ENCODE data around the gene LRP8. TPM values are rescaled to one million over a fixed set of nuclear protein-coding genes. Genes with fewer than 3 reads are reported as not detected.

The LRP8 gene
- total and polyA plus RNA-seq, 8 donors: 0.58 to 26.8 (median 2.3) TPM

DNA sequence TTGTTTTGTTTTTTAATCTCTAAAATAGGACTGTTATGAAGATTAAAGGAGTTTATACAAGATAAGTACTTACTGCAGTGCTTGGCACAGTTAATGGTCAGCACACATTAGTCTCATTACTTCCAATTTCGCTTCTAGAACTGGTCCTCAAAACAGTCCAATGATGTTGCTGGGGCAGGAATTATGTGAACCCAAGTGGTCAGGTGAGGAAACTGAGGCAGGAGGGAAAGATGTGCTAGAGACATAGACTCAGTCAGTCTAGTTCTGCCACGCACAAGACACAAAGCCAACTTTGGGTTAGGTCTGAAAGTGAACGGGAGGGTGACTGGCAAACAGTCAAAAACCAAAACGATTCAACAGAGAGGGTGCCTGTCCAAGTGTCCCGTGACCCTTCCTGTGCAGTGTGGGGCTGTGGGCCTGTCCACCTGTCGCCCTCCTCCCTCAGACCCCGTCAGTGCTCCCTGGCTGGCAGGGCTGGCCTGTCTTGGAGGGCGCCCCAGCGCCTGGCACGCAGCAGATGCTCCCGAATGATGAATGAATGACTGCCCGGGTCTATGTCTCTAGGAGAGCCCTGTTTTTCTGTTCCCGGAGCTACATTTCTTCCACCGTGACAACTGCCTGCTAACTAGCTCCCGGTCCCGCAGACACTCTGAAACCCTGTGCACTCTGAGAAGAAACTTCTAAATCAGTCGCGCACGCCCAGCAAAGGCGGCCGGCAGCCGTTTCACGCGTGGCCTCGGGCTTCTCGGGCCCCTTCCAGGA is 2.4 kb downstream of the LRP8 start:
- Histone ChIP-seq H3K4me3 (peak overlapping the region; percentile 59 to 87 (median 75)), H3K27me3 (no peaks in the 10 kb centered on the region), H3K9me3 (no peaks in the 10 kb centered on the region), H3K4me1 (peaks cover 23 to 43% (median 35%) of the 10 kb centered on the region in 4 donors), H3K27ac (peak overlapping the region; percentile 23 to 84 (median 72)), H3K36me3 (no peaks in the 10 kb centered on the region)
- DNase-seq: no peak
- 11 to 18% (median 12%) methylated on average over 22 to 26 of the region's 26 CpGs for WGBS, 5 donors
- intact Hi-C loops (cut with DNase I; ENCODE audit: low total_unique reads): no loop called here
- TF ChIP-seq POLR2A (IDR thresholded peaks at IDR 0.05) (no peak), EP300 (IDR thresholded peaks at IDR 0.05) (no peak), POLR2AphosphoS5 (IDR thresholded peaks at IDR 0.05) (peak in 1 of 3 donors; percentile 7)

DNA sequence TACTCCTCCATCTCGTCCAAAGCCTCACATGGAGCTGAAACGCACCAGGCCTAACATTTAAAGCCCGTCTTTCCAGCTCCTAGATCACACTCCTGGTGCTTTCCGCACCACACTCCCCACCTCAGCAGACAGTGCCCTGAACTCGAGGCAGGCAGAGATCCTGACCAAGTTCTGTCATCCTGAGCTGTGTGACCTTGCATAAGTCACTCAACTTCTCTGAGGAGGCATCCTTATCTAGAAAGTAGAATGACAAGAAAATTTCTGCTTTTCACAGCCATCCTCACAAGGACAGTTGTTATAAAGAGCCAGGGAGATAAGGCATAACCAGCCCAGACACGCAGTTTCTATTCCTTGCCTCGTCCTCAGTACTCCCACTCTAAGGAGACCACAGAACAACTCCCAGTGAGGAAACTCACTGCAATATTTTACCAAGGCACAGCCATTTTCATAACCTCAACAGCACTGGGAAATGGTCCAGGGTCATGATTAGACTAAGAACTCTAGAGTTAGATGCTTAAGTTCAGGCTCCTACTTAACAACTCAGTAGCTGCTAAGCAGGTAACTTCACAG is 3.1 kb downstream of the LRP8 start:
- DNase-seq: no peak
- Histone ChIP-seq H3K27me3 (no peaks in the 10 kb centered on the region), H3K27ac (peak overlapping the region in 2 of 5 donors; percentile 82 to 84), H3K4me1 (peaks cover 23 to 43% (median 35%) of the 10 kb centered on the region in 4 donors), H3K36me3 (no peaks in the 10 kb centered on the region), H3K4me3 (no peak overlapping the region), H3K9me3 (no peaks in the 10 kb centered on the region)
- intact Hi-C loops (cut with DNase I; ENCODE audit: low total_unique reads): no loop called here
- WGBS, 5 donors: 64 to 82% (median 80%) methylated on average over 7 of the region's 7 CpGs
- TF ChIP-seq POLR2A (IDR thresholded peaks at IDR 0.05) (no peak), EP300 (IDR thresholded peaks at IDR 0.05) (no peak), POLR2AphosphoS5 (IDR thresholded peaks at IDR 0.05) (no peak)
- TF ChIP-seq, protein P1, sequence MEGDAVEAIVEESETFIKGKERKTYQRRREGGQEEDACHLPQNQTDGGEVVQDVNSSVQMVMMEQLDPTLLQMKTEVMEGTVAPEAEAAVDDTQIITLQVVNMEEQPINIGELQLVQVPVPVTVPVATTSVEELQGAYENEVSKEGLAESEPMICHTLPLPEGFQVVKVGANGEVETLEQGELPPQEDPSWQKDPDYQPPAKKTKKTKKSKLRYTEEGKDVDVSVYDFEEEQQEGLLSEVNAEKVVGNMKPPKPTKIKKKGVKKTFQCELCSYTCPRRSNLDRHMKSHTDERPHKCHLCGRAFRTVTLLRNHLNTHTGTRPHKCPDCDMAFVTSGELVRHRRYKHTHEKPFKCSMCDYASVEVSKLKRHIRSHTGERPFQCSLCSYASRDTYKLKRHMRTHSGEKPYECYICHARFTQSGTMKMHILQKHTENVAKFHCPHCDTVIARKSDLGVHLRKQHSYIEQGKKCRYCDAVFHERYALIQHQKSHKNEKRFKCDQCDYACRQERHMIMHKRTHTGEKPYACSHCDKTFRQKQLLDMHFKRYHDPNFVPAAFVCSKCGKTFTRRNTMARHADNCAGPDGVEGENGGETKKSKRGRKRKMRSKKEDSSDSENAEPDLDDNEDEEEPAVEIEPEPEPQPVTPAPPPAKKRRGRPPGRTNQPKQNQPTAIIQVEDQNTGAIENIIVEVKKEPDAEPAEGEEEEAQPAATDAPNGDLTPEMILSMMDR (IDR thresholded peaks at IDR 0.05): no peak

DNA sequence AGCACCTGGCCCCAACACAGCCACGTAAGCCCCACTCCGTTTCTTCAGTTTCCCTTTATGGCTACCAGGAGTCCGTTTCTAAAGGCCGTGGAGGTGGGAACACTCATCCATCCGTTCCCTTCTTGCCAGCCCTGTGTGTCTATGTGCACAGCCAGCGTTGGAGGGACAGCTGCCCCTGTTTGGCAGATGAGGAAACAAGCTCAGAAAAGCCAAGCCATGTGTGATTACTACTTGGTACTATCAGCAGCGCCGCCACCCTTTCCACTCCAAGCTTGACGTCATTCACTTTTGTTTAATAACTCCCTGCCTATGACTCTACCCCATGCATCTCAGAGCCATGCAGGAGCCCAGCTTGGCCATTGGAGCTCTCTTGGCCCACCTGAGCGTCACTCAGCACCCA is 3.5 kb downstream of the LRP8 start:
- 66 to 81% (median 69%) methylated on average over 10 of the region's 10 CpGs for WGBS, 5 donors
- intact Hi-C loops (cut with DNase I; ENCODE audit: low total_unique reads): no loop called here
- H3K9me3 ChIP-seq: no peaks in the 10 kb centered on the region
- no peaks in the 10 kb centered on the region for H3K36me3 ChIP-seq
- DNase-seq: peak in 1 of 2 donors; percentile 53
- H3K27ac ChIP-seq: no peak overlapping the region
- no peaks in the 10 kb centered on the region for H3K27me3 ChIP-seq
- H3K4me3 ChIP-seq: no peak overlapping the region
- TF ChIP-seq POLR2AphosphoS5 (IDR thresholded peaks at IDR 0.05): no peak
- no peak for TF ChIP-seq POLR2A (IDR thresholded peaks at IDR 0.05)
- TF ChIP-seq, protein P1 (IDR thresholded peaks at IDR 0.05): no peak
- no peak for TF ChIP-seq EP300 (IDR thresholded peaks at IDR 0.05)
- H3K4me1 ChIP-seq: peaks cover 23 to 43% (median 35%) of the 10 kb centered on the region in 4 donors

DNA sequence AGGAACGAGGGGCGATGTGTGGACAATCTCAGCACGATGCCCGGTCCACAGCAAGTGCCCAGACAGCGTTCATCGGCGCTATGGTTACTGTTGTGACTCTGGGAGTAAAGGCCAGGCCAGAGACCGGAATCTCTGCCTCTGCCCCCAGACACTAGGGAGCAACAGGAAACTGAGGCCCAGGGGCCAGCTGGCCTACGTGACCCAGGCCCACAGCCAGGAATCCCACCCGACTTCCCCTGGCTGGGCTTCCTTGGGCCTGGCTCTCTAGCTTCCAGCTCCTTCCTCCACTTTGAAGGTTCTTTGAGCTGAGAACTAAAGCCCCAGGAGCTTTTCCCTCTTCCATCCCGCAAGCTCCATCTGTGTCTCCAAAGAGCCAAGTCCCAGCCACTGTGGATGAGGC is 4.6 kb downstream of the LRP8 start:
- DNase-seq: no peak
- H3K36me3 ChIP-seq: no peaks in the 10 kb centered on the region
- no peak overlapping the region for H3K27ac ChIP-seq
- intact Hi-C loops (cut with DNase I; ENCODE audit: low total_unique reads): no loop called here
- TF ChIP-seq POLR2A (IDR thresholded peaks at IDR 0.05) (no peak), EP300 (IDR thresholded peaks at IDR 0.05) (no peak), POLR2AphosphoS5 (IDR thresholded peaks at IDR 0.05) (no peak)
- TF ChIP-seq, protein P1 (IDR thresholded peaks at IDR 0.05): no peak
- no peaks in the 10 kb centered on the region for H3K9me3 ChIP-seq
- 92 to 97% (median 95%) methylated on average over 10 to 11 of the region's 11 CpGs for WGBS, 5 donors
- H3K4me1 ChIP-seq: peaks cover 23 to 37% (median 32%) of the 10 kb centered on the region in 4 donors
- no peak overlapping the region for H3K4me3 ChIP-seq
- H3K27me3 ChIP-seq: no peaks in the 10 kb centered on the region

Data from stomach (tissue), 9 donors.